MM.1S (cell line): Measurements from ENCODE around the gene PADI4.

Experiments
- CTCF ChIP-seq: fragments of 300-600 bp; sonication (generic); IDR thresholded peaks from 2 replicates; pipeline ENCODE4 v1.5.1; 2016; ENCODE audit warnings: antibody characterized with exemption, low read length, mixed read lengths
- EZH2phosphoT487 ChIP-seq: fragments of 300-600 bp; sonication (generic); IDR thresholded peaks from 2 replicates; pipeline ENCODE4 v1.6.1; 2018; ENCODE audit warnings: antibody characterized with exemption, low read length

DNA sequence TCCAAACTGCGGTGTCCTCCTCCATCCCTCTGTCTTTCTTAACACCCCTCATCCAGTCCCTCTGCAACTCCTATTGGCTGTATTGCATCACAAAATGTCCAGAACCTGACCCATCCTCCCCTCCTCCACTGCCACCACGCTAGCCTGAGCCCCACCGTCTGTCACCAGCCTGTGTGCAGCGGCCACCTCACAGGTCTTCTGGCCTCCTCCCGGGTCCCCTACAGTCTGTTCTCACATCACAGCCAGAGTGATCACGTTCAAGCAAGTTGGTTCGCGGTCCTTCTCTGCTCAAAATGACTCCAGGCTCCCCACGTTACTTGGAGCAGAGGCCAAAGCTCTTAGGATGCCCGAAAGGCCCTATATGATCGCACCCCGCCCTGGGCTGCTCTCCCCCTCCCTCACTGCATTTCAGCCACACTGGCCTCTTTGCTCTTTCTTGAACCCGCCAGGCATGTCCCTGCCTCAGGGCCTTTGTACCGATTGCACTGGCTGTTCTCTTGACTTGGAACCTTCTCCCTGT, 2.4 kb upstream of the PADI4 start:
- TF ChIP-seq CTCF = no peak
- TF ChIP-seq EZH2phosphoT487 = no peak
